SKM-1 (cell line): ENCODE results near the gene ANKRD34A.

ENCODE experiments used
- DNase-seq: peaks from one replicate; lab custom pipeline; 2025; ENCODE audit not compliant: unreplicated experiment; lab: John Stamatoyannopoulos, UW

Gene ANKRD34A

DNA sequence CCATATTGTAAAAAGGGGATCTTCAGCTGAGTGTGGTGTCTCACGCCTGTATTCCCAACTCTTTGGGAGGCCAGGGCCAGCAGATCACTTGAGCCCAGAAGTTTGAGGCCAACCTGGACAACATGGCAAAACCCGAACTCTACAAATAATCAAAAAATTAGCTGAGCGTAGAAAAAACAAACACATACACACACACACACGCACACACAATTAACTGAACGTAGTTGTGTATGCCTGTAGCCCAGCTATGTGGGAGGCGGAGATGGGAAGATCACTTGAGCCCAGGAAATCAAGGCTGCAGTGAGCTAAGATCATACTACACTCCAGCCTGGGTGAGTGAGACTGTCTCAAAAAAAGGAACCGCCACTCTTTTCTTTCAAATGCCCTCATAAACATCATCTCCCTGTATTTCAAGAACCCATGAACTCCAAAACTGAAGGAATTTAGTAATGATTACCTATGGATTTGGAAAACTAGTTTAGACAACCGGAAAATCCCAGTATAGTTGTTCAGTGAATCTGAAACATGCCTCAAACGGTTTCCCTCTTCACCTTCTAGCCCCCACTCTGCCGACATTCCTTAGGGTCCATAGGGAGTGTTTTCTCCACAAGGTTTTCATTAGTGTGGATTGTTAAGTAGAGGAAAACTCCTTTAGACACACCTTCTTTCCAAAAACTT lies 27.5 kb upstream of the ANKRD34A start:
- DNase-seq, result no peak

DNA sequence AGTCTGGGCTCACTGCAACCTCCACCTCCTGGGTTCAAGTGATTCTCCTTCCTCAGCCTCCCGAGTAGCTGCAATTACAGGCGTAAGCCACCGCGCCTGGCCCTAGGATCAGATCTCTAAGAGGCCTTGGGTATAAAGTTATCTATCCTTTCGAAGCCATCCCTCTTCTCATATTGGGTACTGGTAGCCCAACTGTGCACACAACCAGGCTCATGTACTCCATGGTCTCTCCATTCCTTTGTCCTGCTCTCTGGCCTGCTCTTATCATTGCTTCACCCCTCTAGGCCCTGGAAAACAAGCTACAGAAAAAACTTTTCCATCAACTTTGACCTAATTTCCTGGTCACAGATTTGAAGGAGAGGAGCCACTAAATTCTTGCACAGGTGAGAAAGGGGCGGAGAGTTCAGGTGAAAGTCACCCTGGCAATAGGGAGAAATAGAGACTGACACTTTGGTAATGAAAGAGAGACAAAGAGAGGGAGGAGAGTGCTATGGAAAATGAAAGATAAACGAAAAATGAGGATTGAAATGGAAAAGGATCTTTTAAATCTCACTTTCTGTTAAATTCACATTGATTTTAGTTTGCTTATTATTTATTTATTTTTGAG lies 26.0 kb upstream of the ANKRD34A start:
- DNase-seq, result no peak

DNA sequence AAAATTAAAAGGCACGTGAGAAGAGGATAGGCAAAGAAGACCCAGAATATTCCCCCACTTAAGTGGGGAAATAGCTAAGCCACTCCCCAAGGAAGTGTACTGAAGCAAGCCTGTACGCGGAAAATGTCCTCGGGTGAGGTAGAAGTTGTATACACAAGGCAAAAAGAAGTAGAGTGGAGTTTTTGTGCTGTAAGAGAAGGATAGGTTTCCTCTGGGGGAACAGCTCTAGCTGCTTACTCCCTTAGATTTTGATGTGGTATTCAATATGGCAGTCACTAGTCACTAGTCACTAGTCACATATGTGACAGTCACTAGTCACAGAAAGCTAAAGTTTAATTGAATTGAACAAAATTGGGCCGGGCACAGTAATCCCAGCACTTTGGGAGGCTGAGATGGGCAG lies 24.4 kb upstream of the ANKRD34A start:
- no peak for DNase-seq

DNA sequence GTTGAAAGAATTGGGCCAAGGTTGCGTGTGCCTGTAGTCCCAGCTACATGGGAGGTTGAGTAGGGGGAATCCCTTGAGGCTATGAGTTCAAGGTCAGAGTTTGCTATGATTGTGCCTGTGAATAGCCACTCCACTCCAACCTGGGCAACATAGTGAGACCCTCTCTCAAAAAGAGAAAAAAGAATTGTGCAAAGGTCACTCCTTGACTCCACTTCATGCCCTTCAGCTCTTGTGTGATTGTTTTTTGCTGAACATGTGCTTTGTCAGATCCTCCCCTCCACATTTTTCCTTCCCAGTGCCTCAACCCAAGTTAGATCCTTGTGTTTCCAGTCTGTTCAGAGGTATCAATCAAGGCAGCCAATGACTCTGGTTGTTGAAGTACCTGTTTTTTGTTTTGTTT lies 23.6 kb upstream of the ANKRD34A start:
- DNase-seq, result no peak

DNA sequence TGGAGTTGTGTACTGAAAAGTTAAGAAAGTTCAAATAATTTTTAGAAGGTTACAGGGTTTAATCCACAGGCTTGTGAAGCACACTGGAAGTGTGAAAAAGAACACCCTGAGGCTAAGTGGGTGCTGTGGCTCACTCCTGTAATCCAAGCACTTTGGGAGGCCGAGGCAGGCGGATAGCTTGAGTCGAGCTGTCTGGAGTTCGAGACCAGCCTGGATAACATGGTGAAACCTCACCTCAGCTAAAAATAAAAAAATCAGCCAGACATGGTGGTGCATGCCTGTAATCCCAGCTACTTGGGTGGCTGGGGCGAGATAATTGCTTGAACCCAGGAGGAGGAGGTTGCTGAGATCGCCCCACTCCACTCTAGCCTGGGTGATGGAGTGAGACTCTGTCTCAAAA lies 22.2 kb upstream of the ANKRD34A start:
- DNase-seq, result no peak

DNA sequence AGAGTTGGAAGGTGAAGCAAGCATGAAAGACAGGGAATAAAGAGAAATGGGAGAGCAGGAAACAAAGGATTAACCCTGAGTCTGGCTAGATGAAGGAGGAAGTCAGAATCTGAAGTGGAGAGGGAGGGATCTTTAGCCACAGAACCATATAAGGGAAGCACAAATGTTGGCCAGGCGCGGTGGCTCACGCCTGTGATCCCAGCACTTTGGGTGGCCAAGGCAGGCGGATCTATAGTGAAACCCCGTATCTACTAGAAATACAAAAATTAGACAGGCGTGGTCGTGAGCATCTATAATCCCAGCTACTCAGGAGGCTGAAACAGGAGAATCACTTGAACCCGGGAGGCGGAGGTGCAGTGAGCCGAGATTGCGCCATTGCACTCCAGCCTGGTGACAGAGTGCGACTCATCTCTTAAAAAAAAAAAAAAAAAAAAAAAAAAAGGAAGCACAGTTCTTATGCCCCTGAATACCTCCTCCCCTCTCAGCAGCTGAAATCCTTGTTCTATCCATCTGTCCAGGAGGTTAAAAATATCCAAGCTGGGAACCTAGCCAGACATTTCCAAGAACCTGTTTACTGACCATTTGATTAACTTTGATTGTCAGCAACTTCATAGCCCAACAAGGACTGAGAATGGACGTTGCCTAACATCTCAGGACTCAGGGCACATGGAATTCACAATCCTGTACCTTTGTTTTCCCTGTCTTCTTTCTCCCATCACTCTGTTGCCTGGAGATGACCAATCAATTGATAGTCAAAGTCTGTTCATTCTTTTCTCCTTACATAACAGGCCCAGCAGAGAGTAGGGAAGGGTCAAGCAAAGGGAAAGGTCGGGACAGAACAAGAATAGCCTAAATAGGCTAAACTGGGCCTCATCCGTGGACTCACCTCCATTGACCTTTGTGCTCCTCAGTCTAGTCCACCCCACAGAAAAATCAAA lies 21.4 kb upstream of the ANKRD34A start:
- DNase-seq, result peak; percentile 90

DNA sequence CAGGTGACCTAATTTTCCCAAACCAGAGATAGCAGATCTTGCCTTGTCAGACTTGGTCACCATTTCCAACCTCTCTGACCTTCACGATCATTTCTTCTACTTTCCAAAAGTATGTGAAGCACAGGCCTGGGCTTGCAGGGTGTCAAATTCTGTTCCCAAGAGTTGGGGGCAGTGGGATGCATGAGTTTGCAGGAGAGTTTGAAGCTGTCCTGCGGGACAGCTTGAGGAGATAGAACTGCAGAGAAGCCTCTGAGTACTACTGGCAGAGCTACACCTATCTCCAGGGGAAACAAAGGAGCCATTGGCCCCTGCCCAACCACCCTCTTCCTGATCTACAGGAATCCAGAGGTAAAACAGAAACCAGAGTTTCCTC lies 20.7 kb upstream of the ANKRD34A start:
- DNase-seq, result no peak

DNA sequence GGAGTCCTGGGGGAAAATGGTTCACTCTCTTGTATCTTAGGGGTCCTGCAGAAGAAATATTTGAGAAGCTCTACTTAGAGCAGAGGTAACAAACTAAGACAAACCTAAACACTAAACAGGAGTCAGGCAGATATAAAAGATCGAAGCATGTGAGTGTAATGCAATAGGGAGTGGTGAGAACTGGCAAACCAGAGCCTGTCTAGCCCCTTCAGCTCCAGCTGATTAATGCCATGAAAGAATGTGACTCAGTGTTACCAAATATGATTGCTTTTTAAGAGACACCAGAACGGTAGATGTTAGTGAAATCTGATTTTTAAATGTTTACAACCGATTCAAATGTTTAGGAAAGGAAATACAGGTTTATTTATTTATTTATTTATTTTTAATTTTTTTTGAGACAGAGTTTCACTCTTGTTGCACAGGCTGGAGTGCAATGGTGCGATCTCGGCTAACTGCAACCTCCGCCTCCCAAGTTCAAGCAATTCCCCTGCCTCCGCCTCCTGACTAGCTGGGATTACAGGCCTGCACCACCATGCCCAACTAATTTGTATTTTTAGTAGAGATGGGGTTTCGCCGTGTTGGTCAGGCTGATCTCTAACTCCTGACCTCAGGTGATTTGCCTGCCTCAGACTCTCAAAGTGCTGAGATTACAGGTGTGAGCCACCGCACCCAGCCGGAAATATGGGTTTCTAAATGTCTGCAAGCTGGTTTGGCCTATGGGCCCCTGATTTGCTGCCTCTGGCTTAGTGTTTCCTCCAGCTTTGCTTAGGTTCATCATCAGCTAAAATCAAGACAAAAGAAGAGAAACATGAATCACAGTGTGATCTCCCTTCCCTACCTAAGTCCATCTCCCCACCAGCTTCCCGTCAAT lies 19.8 kb upstream of the ANKRD34A start:
- DNase-seq, result no peak

DNA sequence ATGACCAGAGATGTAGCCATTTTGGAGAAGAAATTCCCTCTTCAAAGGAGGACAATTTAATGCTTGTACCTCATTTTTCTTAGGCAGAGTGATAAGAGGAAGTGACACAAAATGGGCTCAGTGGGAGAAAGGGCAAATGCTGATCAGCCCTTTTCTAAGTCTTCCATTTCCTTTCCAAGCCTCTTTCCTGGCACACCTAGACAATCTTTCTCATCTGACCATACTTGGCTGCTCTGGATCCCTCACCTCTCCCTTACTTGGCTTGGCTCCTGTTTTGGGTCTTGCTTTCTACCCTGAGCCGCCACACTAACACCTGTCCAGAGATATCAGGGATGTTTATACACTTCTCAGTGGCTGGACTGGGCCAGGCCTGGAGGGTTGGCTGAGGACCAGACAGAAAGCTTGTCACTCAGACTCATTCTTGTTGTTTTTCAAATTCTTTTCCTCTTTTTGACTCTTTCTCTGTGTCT lies 18.9 kb upstream of the ANKRD34A start:
- no peak for DNase-seq

DNA sequence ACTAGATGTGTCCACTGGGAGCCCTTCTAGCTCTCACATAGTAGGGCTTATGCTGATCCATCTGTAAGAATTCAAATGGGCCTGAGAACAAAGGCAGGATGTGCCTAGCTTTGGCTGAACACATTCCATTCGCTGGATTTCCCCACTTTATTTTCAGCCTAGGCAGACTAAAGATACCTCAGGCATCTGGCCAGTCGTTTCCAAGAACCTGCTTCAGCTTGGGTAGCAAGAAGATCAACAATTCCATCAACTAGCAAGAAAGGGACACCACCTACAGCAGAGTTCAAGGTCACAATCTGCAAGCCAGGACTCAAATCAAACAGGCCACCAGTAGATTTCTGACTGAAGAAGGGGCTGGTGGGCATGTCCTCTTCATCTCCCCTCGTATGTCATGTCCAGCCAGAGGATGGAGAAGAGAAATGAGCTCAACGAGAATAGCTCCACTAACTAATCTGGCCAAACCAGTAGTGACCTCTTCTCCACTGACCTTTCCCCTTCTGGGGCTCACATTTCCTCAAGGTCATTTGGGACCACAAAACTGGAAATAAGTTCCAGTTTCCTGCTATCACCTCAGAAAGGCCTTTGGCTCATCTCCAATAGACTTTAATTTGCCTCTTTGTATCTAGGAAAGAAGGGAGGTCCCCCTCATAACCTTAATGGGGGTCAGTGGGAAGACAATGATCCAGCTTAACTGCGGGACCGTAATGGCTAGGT lies 17.8 kb upstream of the ANKRD34A start:
- no peak for DNase-seq

DNA sequence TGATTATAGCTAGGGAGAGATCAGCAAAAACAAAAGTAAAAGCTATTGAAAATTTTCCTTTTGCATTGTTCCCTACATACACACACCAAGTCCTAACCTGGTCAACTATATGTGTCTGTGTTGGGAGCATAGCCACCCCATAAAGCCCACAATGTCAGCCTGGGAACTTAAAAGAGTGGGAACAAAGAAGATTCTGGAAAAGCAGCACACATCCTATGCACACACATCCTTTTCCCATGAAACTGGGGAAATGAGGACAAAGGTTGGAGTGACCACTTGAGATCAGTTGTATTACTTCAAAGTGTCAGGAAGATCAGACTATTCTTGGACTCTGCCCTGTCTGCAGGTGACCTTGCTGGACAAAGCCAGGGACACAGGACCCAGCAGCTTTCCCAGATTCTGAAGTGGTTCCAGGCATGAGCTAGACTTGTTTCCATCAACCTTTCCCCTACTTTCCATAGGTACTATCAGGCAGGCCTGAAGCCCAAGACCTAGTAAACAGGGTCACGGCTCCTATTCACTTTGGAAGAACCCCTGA lies 16.2 kb upstream of the ANKRD34A start:
- no peak for DNase-seq

DNA sequence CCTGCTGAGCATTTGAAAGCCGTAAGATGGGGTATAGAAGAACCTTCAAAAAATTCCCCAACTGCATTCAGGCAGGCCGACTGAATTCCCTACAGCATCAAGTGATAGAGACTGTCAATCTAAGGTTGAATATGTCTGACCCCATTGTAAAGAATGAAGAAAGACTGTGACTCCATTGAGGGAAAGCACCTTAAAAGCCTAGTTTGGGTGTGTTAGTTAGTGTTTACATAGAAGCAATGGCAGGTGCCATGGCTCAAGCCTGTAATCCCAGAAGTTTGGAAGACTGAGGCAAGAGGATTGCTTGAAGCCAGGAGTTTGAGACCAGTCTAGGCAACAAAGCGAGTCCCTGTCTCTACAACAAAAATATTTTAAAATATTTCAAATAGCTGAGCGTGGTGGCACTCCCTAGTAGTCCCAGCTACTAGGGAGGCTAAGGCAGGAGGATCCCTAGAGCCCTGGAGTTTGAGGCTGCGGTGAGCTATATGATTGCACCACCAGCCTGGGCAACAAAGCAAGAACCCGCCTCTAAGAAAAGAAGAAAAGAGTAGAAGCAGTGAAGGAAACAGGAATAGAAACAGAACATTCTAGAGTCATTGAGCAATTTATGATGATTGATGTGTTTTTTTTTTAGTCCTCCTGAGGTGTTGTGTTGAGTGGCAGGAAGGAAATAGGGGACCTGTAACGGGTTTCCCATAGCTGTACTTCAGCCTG lies 15.5 kb upstream of the ANKRD34A start:
- peak; percentile 79 for DNase-seq

DNA sequence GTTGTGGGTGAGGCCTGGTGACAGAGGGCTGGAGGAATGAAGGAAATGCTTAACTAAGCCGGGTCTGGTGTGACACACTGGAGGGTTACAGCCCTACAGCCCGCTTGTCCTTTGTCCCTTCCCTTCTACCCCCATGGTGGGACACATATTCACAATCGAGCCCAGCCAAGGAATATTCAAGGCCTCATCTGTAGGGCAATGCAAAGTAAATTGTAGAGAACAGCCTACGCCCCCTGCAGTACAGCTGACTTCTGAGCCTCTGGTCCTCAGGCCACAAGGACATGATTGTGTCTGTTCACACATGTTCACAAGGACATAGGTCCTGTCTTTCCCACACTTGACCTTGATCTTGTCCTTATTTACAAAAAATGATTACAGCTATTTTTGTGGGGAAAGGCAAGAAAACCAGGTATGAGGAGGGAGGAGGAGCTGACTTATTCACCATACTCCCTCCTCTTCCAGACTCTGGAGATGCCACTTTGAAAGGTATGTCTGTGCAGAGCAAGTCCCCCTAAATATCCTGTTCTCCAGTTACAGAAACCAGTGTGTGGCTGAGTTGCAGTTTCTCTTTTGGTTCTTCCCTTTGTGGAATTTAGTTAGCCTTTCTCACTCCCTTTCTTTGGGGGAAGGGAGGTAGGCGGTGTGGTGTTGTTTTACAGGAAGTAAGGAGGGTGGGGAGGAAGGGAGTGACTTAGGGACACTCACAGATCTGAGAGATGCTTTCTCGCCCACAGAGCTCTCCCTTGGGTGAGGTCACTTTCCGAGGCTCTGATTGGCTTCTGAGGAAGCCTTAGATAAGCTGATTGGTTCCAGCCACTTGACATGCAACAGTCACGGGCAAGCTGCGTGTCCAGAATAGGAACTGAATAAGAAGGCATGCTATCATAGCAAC lies 14.7 kb upstream of the ANKRD34A start:
- peak; percentile 100 for DNase-seq

DNA sequence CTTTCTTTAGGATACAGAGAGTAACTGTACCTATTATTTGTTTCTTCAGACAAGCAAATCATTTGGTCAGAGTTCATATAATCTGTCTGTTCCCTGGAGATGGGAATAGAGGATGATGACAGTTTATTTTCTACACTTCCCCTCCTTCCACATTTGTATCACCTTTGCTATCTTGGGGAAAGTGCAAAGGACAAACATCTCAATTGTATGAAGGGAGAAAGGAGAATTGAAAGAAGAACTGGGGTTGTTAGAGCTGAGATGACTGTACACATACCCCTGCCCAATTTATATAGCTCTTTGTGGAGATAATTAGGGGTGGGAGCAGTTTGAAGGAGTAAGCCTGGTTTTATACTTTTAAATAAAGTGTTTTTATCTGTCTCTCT lies 14.1 kb upstream of the ANKRD34A start:
- no peak for DNase-seq

DNA sequence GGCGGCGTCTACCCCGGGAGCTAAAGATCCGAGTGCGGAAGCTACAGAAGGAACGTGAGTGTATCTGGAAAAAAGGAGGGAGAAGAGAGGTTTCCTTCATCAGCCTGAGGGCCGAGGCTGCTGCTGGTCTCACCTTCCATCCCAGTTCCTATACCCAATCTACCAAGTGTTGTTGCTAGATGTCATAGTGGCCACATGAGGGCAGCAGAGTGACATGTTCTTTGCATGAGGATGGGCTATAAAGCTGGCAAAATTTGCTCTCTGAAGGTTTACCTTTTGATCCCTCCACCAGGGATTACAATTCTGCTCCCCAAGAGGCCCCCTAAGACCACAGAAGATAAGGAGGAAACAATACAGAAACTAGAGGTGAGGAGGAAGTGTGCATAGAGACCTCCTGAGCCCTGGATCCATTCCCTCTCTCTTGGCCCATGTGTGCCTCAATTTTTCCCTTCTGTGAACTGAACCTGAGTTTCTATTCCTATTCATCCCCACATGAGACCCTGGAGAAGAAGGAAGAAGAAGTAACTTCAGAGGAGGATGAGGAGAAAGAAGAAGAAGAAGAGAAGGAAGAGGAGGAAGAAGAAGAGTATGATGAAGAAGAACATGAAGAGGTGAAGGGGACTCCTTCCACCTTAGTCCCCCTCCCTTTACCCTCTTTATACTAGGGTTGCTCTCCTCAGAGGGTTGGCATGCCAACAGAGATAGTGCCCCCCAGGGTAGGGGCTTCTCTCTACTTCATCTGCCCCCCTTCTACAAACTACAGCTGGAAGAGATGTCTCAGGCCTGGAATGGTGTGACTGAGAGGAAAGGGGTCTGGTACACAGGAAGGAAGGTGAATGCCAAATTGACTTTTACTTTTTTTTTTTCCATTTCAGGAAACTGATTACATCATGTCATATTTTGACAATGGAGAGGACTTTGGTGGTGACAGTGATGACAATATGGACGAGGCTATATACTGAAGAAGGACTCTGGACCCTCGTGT lies 13.4 kb upstream of the ANKRD34A start:
- peak; percentile 91 for DNase-seq

DNA sequence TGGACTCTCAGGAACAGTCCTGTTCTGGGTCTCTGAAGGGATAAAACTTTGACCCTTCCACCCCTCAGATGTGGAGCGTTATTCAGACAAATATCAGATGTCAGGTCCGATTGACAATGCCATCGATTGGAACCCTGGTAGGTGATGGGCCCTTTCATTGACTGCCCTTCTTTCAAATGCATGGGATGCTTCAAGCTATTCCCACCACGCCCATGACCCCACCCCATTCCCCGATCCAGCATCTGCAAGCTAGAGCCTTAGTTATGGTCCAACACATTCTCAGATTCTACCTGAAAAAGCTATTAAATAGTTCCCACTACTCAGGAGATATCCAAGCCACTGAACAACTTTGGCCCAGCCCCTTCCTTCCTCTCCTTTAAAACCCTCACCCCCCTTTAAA lies 12.6 kb upstream of the ANKRD34A start:
- DNase-seq, result no peak

DNA sequence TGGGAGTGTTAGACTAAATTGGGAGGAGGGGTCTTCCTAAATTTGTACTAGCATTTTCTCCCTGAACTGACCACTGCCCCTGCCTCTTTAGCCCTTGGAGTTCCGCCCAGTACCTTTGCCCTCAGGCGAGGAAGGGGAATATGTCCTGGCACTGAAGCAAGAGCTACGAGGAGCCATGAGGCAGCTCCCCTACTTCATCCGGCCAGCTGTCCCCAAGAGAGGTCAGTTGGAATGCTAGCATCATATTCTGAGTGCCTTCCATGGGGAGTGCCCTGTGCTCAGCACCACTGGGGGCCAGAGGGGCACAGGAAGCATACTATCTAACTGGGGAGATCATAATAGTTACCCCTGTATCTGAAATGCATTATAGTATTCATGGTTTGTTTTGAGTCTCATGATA lies 10.8 kb upstream of the ANKRD34A start:
- no peak for DNase-seq
